ENCODE measurements around the gene AAK1. TPM values are rescaled to one million over a fixed set of nuclear protein-coding genes. Genes with fewer than 3 reads are reported as not detected.

The AAK1 gene
- total RNA-seq, 4 donors from 2014 or later: 34.8 to 109 (median 70.2) TPM

DNA sequence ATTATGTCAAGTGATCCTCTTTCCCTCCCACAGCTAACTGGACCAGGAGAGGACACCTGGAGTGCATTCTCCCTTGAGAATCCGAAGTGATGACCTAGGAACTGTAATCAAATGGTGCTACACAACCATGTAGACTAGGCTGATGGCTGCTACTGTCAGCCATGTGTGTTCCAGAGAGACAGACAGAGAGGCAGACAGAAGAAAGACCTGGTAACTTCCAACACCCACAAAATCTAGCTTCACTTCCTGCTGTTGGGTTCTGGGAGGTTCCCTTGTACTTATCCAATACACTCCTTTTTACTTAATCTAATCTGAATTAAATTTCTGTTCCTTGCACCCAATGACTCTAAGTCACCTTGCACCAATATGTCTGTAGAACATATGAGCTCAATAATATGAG is 72.3 kb downstream of the AAK1 start:
- WGBS, 2 donors (ENCODE audit: low coverage in 1 of 2): 91 to 100% methylated on average over 1 of the region's 1 CpG
- in situ Hi-C loops (cut with MboI; ENCODE audit: low pct_ligation_motif_present in 1 of 4, low pct_unique_long_range_greater_than_20kb in 1 of 4, low sequenced_read_pairs in 3 of 4): loop anchor here (25.0 kb wide), 2 partner anchors 141 to 241 kb away; no protein-coding TSS in a partner anchor

DNA sequence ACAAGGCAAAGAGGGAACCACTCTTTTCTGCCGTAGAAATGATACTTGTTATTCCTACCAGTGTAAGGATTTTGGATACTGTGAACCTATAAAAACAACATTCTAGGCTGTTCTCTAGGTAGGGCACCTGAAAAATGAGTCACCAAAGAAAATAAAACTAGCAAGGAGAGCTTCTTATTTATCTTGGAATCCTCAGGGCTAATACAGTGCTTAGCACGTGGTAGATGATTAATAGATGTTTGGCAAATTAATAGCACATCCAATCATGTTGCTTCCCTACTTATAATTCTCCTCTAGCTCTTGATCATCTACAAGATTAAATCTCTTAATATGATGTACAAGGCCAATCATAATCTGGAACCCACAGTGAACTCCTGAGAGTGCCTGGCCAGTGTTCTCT is 73.1 kb downstream of the AAK1 start:
- H3K4me1 ChIP-seq: peaks cover 0 to 41% (median 6%) of the 10 kb centered on the region in 4 donors
- no peaks in the 10 kb centered on the region for H3K9me3 ChIP-seq
- H3K27me3 ChIP-seq: no peaks in the 10 kb centered on the region
- TF ChIP-seq POLR2AphosphoS5 (IDR thresholded peaks at IDR 0.05) (no peak), EP300 (IDR thresholded peaks at IDR 0.05; ENCODE audit: low read depth) (no peak), CTCF (IDR thresholded peaks at IDR 0.05) (no peak), POLR2A (IDR thresholded peaks at IDR 0.05) (no peak)
- intact Hi-C loops (cut with DNase I; ENCODE audit: low total_unique reads) (no loop called here), in situ Hi-C loops (cut with MboI; ENCODE audit: low pct_ligation_motif_present in 1 of 4, low pct_unique_long_range_greater_than_20kb in 1 of 4, low sequenced_read_pairs in 3 of 4) (loop anchor here (25.0 kb wide), 2 partner anchors 142 to 242 kb away; no protein-coding TSS in a partner anchor)
- no peaks in the 10 kb centered on the region for H3K36me3 ChIP-seq
- no peak overlapping the region for H3K27ac ChIP-seq
- no peak for DNase-seq
- no peak overlapping the region for H3K4me3 ChIP-seq
- WGBS, 2 donors (ENCODE audit: low coverage in 1 of 2): 47 to 74% methylated on average over 2 of the region's 2 CpGs

More for the DNA sequence above, 72.3 kb downstream of the AAK1 start:
- H3K9me3 ChIP-seq: no peaks in the 10 kb centered on the region
- peaks cover 0 to 38% (median 6%) of the 10 kb centered on the region in 4 donors for H3K4me1 ChIP-seq
- TF ChIP-seq POLR2AphosphoS5 (IDR thresholded peaks at IDR 0.05) (no peak), CTCF (IDR thresholded peaks at IDR 0.05) (no peak), POLR2A (IDR thresholded peaks at IDR 0.05) (no peak), EP300 (IDR thresholded peaks at IDR 0.05; ENCODE audit: low read depth) (no peak)
- no peak overlapping the region for H3K4me3 ChIP-seq
- no peaks in the 10 kb centered on the region for H3K27me3 ChIP-seq
- no peak overlapping the region for H3K27ac ChIP-seq
- intact Hi-C loops (cut with DNase I; ENCODE audit: low total_unique reads): no loop called here
- no peak for DNase-seq
- H3K36me3 ChIP-seq: no peaks in the 10 kb centered on the region

- Histone ChIP-seq H3K4me3 (no peak overlapping the region), H3K36me3 (no peaks in the 10 kb centered on the region), H3K9me3 (no peaks in the 10 kb centered on the region), H3K27ac (peak overlapping the region in 2 of 4 donors; percentile 50 to 61), H3K4me1 (peaks cover 0 to 58% (median 6%) of the 10 kb centered on the region in 4 donors), H3K27me3 (no peaks in the 10 kb centered on the region)
- in situ Hi-C loops (cut with MboI; ENCODE audit: low pct_ligation_motif_present in 1 of 4, low pct_unique_long_range_greater_than_20kb in 1 of 4, low sequenced_read_pairs in 3 of 4): loop anchor here (10.0 to 25.0 kb wide), 3 partner anchors 144 to 244 kb away; no protein-coding TSS in a partner anchor
- WGBS, 2 donors (ENCODE audit: low coverage in 1 of 2): 85 to 100% methylated on average over 1 to 6 of the region's 6 CpGs
- intact Hi-C loops (cut with DNase I; ENCODE audit: low total_unique reads): no loop called here
- TF ChIP-seq EP300 (IDR thresholded peaks at IDR 0.05; ENCODE audit: low read depth): no peak
- TF ChIP-seq POLR2A (IDR thresholded peaks at IDR 0.05): no peak
- TF ChIP-seq POLR2AphosphoS5 (IDR thresholded peaks at IDR 0.05): no peak
- no peak for TF ChIP-seq CTCF (IDR thresholded peaks at IDR 0.05)
- no peak for DNase-seq
These were observed 75.6 kb downstream of the AAK1 start for GRCh38 chr2:69567909-69568300.

- in situ Hi-C loops (cut with MboI; ENCODE audit: low pct_ligation_motif_present in 1 of 4, low pct_unique_long_range_greater_than_20kb in 1 of 4, low sequenced_read_pairs in 3 of 4) (loop anchor here (10.0 to 25.0 kb wide), 3 partner anchors 145 to 245 kb away; no protein-coding TSS in a partner anchor), intact Hi-C loops (cut with DNase I; ENCODE audit: low total_unique reads) (no loop called here)
- no peak overlapping the region for H3K4me3 ChIP-seq
- H3K27me3 ChIP-seq: no peaks in the 10 kb centered on the region
- DNase-seq: no peak
- TF ChIP-seq POLR2A (IDR thresholded peaks at IDR 0.05) (no peak), POLR2AphosphoS5 (IDR thresholded peaks at IDR 0.05) (no peak), CTCF (IDR thresholded peaks at IDR 0.05) (no peak), EP300 (IDR thresholded peaks at IDR 0.05; ENCODE audit: low read depth) (no peak)
- 63 to 67% methylated on average over 2 to 3 of the region's 3 CpGs for WGBS, 2 donors (ENCODE audit: low coverage in 1 of 2)
- H3K27ac ChIP-seq: peak overlapping the region in 3 of 4 donors; percentile 39 to 61 (median 50)
- no peaks in the 10 kb centered on the region for H3K36me3 ChIP-seq
- peaks cover 0 to 58% (median 6%) of the 10 kb centered on the region in 4 donors for H3K4me1 ChIP-seq
- no peaks in the 10 kb centered on the region for H3K9me3 ChIP-seq
These were observed 76.2 kb downstream of the AAK1 start for GRCh38 chr2:69567157-69567908.
